ENCODE data around the gene KLF15. TPM values are rescaled to one million over a fixed set of nuclear protein-coding genes. Genes with fewer than 3 reads are reported as not detected.

The KLF15 gene
- total RNA-seq, 1 experiment from 2014 or later: 3.3 TPM

DNA sequence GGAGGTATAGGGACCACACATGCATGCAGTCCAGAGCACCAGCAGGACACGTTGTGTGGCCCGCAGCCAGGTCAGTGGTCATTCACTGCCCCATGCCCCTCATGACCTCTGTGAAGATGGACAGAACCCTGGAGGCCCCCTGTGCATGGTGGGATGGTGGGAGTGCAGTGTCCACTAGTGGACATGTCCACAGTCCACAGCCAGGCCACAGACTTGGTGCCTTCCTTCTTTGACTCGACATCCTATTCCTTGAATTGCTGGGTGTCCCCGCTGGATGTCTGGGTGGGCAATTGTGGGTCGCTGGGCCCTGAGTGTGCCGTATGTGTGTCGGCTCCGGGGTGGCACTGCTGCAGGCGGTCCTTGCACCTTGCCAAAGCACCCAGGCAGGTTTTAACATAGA lies 35.7 kb downstream of the KLF15 start:
- Histone ChIP-seq H3K4me2 (ENCODE audit: low read length) (no peak overlapping the region), H3K4me3 (replicated peaks in 1 of 2; ENCODE audit: low read depth in 1 of 2, low read length in 2 of 2) (no peak overlapping the region), H3K36me3 (ENCODE audit: control insufficient read depth in 1 of 2, insufficient read depth in 2 of 2, low read length in 2 of 2) (no peaks in the 10 kb centered on the region), H3K9ac (ENCODE audit: low read length) (no peak overlapping the region), H4K20me1 (ENCODE audit: insufficient read depth) (no peaks in the 10 kb centered on the region), H3K9me3 (ENCODE audit: control insufficient read depth in 1 of 2, insufficient read depth in 1 of 2, low read depth in 1 of 2, low read length in 2 of 2) (no peaks in the 10 kb centered on the region), H2AFZ (ENCODE audit: low read depth, low read length, poor library complexity, severe bottlenecking) (no peak overlapping the region), H3K4me1 (ENCODE audit: control insufficient read depth in 1 of 2, insufficient read depth in 2 of 2, low read length in 2 of 2) (no peaks in the 10 kb centered on the region), H3K27ac (ENCODE audit: low read depth, low read length) (no peak overlapping the region), H3K9me2 (ENCODE audit: insufficient read depth) (no peaks in the 10 kb centered on the region), H3K79me2 (ENCODE audit: insufficient read depth, low read length) (no peaks in the 10 kb centered on the region), H3K27me3 (ENCODE audit: insufficient read depth, low read length) (peaks cover 6% of the 10 kb centered on the region; the same call in 1 of the 2 replicates)
- no peak for ATAC-seq
- RAD21 ChIA-PET (ENCODE audit: low non-redundant PET in 1 of 2, low total read pairs in 2 of 2, uncharacterized antibody in 2 of 2, unreplicated experiment in 2 of 2): no interaction called here
- intact Hi-C loops (cut with micrococcal nuclease): no loop called here
- BruUV-seq (replicated peaks): no TSS peak
- DNase-seq (ENCODE audit: low read depth, low spot score): no peak
- CTCF ChIA-PET: no interaction called here
- TF ChIP-seq EZH2phosphoT487 (IDR thresholded peaks at IDR 0.05; ENCODE audit: borderline replicate concordance) (no peak), RAD21 (IDR thresholded peaks at IDR 0.05; ENCODE audit: low read depth) (no peak), ZFX (IDR thresholded peaks at IDR 0.05) (no peak), EGR1 (IDR thresholded peaks at IDR 0.05; ENCODE audit: low read depth) (no peak), ELF1 (IDR thresholded peaks at IDR 0.05; ENCODE audit: borderline replicate concordance, low read depth) (no peak), SIN3A (IDR thresholded peaks at IDR 0.05; ENCODE audit: low read depth) (no peak), REST (IDR thresholded peaks at IDR 0.05; ENCODE audit: low read depth) (no peak)
- TF ChIP-seq, protein P1, sequence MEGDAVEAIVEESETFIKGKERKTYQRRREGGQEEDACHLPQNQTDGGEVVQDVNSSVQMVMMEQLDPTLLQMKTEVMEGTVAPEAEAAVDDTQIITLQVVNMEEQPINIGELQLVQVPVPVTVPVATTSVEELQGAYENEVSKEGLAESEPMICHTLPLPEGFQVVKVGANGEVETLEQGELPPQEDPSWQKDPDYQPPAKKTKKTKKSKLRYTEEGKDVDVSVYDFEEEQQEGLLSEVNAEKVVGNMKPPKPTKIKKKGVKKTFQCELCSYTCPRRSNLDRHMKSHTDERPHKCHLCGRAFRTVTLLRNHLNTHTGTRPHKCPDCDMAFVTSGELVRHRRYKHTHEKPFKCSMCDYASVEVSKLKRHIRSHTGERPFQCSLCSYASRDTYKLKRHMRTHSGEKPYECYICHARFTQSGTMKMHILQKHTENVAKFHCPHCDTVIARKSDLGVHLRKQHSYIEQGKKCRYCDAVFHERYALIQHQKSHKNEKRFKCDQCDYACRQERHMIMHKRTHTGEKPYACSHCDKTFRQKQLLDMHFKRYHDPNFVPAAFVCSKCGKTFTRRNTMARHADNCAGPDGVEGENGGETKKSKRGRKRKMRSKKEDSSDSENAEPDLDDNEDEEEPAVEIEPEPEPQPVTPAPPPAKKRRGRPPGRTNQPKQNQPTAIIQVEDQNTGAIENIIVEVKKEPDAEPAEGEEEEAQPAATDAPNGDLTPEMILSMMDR (IDR thresholded peaks at IDR 0.05 in 2 of 3, conservative IDR thresholded peaks at IDR 0.05 in 1 of 3; ENCODE audit: borderline replicate concordance in 1 of 3, insufficient read depth in 1 of 3, low read depth in 2 of 3, low read length in 2 of 3): no peak
- POLR2A ChIA-PET: no interaction called here

Data from HCT116 (cell line).